Chondrocyte (in vitro differentiated cells): ENCODE measurements around the gene NDUFB7. TPM values are rescaled to one million over a fixed set of nuclear protein-coding genes. Genes with fewer than 3 reads are reported as not detected.

Source experiments
- DNase-seq: peaks from one replicate; pipeline ENCODE4 v3.0.0; 2021; ENCODE audit warnings: mixed read lengths, low spot score
- H3K27ac Mint-ChIP-seq: one replicate; pipeline ENCODE4 v1.8.0; 2021; ENCODE audit warnings: mild to moderate bottlenecking, moderate library complexity, mixed read lengths; ENCODE audit not compliant: unreplicated experiment
- H3K27me3 Mint-ChIP-seq: 2 replicates; pipeline ENCODE4 v1.8.0; 2021; ENCODE audit warnings: low read depth, mixed read lengths
- H3K36me3 Mint-ChIP-seq: 2 replicates; pipeline ENCODE4 v1.8.0; 2021; ENCODE audit warnings: low read depth, mixed read lengths
- H3K4me1 Mint-ChIP-seq: 2 replicates; pipeline ENCODE4 v1.8.0; 2021; ENCODE audit warnings: low read depth, mild to moderate bottlenecking, mixed read lengths
- H3K4me3 Mint-ChIP-seq: one replicate; pipeline ENCODE4 v1.8.0; 2021; ENCODE audit warnings: mild to moderate bottlenecking, moderate library complexity, mixed read lengths; ENCODE audit not compliant: unreplicated experiment
- H3K9me3 Mint-ChIP-seq: 2 replicates; pipeline ENCODE4 v1.8.0; 2021; ENCODE audit warnings: low read depth, mixed read lengths
- total RNA-seq: library from RNA; stranded (reverse); gene quantifications from 3 replicates; pipeline ENCODE4 v1.2.1, GENCODE V29; 2021
- TF ChIP-seq, protein P1 (sequence below): fragments of 200-600 bp; sonication (generic); IDR thresholded peaks from 2 replicates; pipeline ENCODE4 v1.5.0; 2021; ENCODE audit warnings: antibody characterized with exemption, mild to moderate bottlenecking, moderate library complexity

The NDUFB7 gene
- total RNA-seq, 1 donor from 2014 or later, result 128 TPM

DNA sequence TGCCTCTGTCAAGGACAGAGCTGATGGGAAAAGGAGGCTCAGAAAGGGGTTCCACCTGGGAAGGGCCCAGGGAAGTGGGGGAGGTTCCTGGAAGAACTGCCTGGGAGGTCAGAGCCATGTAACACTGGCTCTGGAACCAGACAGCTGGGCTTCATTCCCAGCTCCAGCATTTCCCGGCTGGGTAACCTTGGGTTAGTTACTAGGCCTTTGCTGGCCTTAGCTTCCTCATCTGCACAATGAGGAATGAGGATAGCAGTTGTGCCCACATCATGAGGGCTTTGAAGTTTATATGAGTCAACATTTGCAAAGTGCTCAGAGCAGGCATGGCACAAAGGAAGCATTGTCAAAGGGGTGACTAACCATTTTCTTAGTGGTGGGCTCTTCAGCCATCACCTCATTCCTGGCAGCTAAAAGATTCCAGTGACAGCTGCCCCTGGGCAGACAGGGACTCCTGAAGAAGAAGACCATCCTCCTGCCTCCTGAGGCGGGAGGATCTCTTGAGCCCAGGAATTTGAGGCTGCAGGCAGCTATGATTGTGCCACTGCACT lies 51.9 kb downstream of the NDUFB7 start:
- peak overlapping the region; percentile 8 for H3K4me3 Mint-ChIP-seq
- no peaks in the 10 kb centered on the region for H3K27me3 Mint-ChIP-seq
- H3K9me3 Mint-ChIP-seq, result no peaks in the 10 kb centered on the region
- peak overlapping the region; percentile 37 for H3K27ac Mint-ChIP-seq
- H3K4me1 Mint-ChIP-seq, result peaks cover 28% of the 10 kb centered on the region
- no peak for DNase-seq
- TF ChIP-seq, protein P1, sequence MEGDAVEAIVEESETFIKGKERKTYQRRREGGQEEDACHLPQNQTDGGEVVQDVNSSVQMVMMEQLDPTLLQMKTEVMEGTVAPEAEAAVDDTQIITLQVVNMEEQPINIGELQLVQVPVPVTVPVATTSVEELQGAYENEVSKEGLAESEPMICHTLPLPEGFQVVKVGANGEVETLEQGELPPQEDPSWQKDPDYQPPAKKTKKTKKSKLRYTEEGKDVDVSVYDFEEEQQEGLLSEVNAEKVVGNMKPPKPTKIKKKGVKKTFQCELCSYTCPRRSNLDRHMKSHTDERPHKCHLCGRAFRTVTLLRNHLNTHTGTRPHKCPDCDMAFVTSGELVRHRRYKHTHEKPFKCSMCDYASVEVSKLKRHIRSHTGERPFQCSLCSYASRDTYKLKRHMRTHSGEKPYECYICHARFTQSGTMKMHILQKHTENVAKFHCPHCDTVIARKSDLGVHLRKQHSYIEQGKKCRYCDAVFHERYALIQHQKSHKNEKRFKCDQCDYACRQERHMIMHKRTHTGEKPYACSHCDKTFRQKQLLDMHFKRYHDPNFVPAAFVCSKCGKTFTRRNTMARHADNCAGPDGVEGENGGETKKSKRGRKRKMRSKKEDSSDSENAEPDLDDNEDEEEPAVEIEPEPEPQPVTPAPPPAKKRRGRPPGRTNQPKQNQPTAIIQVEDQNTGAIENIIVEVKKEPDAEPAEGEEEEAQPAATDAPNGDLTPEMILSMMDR, result no peak
- peaks cover 18% of the 10 kb centered on the region for H3K36me3 Mint-ChIP-seq

DNA sequence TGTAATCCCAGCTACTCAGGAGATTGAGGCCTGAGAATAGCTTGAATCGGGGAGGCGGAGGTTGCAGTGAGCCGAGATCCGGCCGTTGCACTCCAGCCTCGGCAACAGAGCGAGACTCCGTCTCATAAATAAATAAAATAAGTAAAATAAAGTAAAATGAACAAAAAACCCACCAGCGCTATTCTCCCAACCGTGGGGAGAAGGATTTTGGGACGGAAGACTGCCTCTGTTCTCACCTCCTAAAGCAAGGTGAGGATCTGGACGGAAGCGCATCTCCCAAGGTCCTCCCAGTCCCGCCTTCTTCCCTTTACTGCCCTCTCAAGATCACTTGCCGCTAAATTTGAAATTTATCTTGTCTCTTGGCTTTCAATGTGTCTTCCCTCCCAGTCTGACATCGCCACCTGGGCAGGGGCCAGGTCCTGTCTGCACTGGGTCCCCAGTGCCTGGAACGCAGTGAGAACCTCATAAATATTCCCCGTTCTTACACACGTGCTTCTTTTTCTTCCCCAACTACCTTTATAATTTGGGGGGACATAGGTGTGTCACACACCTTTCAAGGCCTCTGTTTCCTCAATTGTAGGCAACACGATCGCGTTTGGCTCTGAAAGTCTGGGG lies 52.5 kb downstream of the NDUFB7 start:
- Mint-ChIP-seq H3K27me3 (no peaks in the 10 kb centered on the region), H3K27ac (peak overlapping the region; percentile 37), H3K4me1 (peaks cover 33% of the 10 kb centered on the region), H3K36me3 (peaks cover 22% of the 10 kb centered on the region), H3K9me3 (no peaks in the 10 kb centered on the region), H3K4me3 (peak overlapping the region; percentile 8)
- no peak for DNase-seq
- TF ChIP-seq, protein P1, result no peak

DNA sequence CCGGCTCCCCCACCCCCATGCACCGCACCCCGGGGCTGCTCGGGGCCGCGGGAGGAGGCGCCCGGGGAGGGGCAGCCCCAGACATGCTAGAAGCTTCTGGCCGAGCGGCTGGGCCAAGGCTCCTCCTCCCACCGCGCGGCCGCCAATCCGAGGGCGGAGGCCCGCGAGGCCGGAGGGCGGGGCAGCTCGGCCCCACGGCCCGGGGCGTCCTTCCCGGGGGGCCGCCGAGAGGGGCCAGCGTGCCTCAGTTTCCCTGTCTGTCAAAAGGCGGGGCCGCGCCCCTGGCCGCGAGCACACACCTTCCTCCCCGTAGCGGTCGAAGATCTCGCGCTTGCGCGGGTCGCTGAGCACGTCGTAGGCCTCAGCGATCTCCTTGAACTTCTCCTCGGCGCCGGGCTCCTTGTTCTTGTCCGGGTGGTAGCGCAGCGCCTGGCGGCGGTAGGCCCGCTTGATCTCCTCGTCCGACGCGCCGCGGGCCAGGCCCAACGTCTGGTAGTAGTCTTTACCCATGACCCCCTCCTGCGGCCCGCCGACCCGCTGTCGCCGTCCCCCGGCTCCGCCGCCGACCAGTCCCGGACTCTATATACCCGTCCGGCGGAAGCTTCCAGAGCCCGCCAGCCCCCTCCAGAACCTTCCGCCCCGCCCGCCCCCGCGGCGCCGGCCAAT lies 53.9 kb downstream of the NDUFB7 start, which contains the start of gene DNAJB1:
TSS of gene DNAJB1 (minus strand) at position 558 of the 666 bp plus-strand sequence. CDS start at position 510, 48 bp downstream.
- Mint-ChIP-seq H3K4me1 (peaks cover 33% of the 10 kb centered on the region), H3K4me3 (peak within 1 kb of the TSS; percentile 90), H3K27me3 (no peaks in the 10 kb centered on the region), H3K27ac (peak within 1 kb of the TSS; percentile 99), H3K9me3 (no peaks in the 10 kb centered on the region), H3K36me3 (peaks cover 22% of the 10 kb centered on the region)
- TF ChIP-seq, protein P1, result no peak
- DNase-seq, result peak; percentile 96

- no peaks in the 10 kb centered on the region for H3K9me3 Mint-ChIP-seq
- H3K4me1 Mint-ChIP-seq, result peaks cover 33% of the 10 kb centered on the region
- H3K27me3 Mint-ChIP-seq, result no peaks in the 10 kb centered on the region
- DNase-seq, result no peak
- peak overlapping the region; percentile 85 for H3K27ac Mint-ChIP-seq
- H3K4me3 Mint-ChIP-seq, result peak overlapping the region; percentile 90
- peaks cover 22% of the 10 kb centered on the region for H3K36me3 Mint-ChIP-seq
- TF ChIP-seq, protein P1, result no peak
These were observed 54.4 kb downstream of the NDUFB7 start for GRCh38 chr19:14517446-14517839.

DNA sequence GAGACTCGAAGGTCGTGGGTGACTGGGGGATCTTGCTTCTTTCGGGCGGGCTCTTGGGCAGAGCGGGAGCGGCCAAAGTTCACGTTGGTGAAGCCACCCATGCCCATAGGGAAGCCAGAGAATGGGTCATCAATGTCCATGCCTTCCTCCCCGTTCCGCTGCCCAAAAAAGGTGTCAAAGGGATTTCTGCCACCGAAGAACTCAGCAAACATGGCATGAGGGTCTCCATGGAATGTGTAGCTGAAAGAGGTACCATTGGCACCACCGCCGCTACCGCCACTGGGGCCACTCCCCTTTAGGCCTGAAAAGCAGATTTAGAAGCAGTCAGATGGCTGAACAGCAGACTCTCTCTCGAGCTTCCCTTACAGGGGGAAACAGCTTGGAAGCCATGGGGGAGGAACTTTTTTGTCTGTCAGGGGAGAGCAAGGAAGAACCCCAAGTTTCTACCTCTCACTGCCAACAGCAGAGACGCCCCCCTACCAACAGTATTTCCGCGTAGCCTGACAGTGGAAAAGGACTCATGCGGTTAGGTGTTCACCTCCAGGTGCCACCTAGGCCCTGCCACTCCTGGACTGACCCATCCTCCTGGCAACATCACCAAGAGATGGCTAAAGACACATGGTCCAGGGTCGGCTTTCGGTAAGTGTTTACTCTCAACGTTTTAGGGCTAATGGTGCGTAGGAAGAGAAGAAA lies 55.0 kb downstream of the NDUFB7 start:
- Mint-ChIP-seq H3K27me3 (no peaks in the 10 kb centered on the region), H3K27ac (peak overlapping the region; percentile 85), H3K9me3 (no peaks in the 10 kb centered on the region), H3K4me1 (peaks cover 33% of the 10 kb centered on the region), H3K36me3 (peaks cover 22% of the 10 kb centered on the region), H3K4me3 (peak overlapping the region; percentile 90)
- no peak for DNase-seq
- TF ChIP-seq, protein P1, result no peak
